GDM1 (cell line): ENCODE results near the gene U2SURP.

Source experiments
- DNase-seq: peaks from one replicate; lab custom pipeline; 2025; lab: John Stamatoyannopoulos, UW

The U2SURP gene

GRCh38 chr3:143101792-143102381 lies 100.5 kb downstream of the U2SURP start:
- DNase-seq = no peak

GRCh38 chr3:143103652-143104051 lies 102.3 kb downstream of the U2SURP start:
- no peak for DNase-seq

GRCh38 chr3:143105170-143105569 lies 103.8 kb downstream of the U2SURP start:
- no peak for DNase-seq

- DNase-seq = no peak
Measured at GRCh38 chr3:143109861-143110260, 108.5 kb downstream of the U2SURP start.
